H1 (cell line): ENCODE measurements around the gene PRDX2. TPM values are rescaled to one million over a fixed set of nuclear protein-coding genes. Genes with fewer than 3 reads are reported as not detected.

Experiments
- CTCF ChIA-PET: fragments of 300-600 bp; sonication (Branson Sonifier 250); formaldehyde crosslinking; loops from one replicate; lab custom pipeline; 2021; ENCODE audit not compliant: partially characterized antibody; lab: Charles Lee
- POLR2A ChIA-PET: fragments of 300-600 bp; sonication (Branson Sonifier 250); formaldehyde crosslinking; loops from one replicate; lab custom pipeline; 2021; ENCODE audit warnings: inconsistent platforms; ENCODE audit not compliant: partially characterized antibody; lab: Charles Lee
- DNase-seq, 2 experiments: peaks; one replicate each; pipeline versions ENCODE4 v3.0.0 to v3.0.0-alpha.2; 2010 to 2022; ENCODE audit warnings: low spot score in 2 of 2, low read depth in 1 of 2, mixed read lengths in 1 of 2
- FAIRE-seq: peaks from 2 replicates; lab custom pipeline; 2011; peaks lifted over from hg19 to GRCh38; lab: Jason Lieb, UNC
- H2AFZ ChIP-seq: 2 replicates; pipeline ENCODE4 v1.8.1; 2012; ENCODE audit warnings: low read length, inconsistent platforms
- H2AK5ac ChIP-seq: 2 replicates; pipeline ENCODE4 v1.6.1; 2013; ENCODE audit warnings: low read depth, low read length
- H2BK120ac ChIP-seq: replicated peaks from 2 replicates; pipeline ENCODE3; 2013; ENCODE audit warnings: low read depth, low read length, inconsistent platforms
- H2BK12ac ChIP-seq: 2 replicates; pipeline ENCODE4 v1.6.1; 2013; ENCODE audit warnings: low read depth, low read length
- H2BK15ac ChIP-seq: 2 replicates; pipeline ENCODE4 v1.6.1; 2013; ENCODE audit warnings: low read length
- H2BK20ac ChIP-seq: 2 replicates; pipeline ENCODE4 v1.6.1; 2013; ENCODE audit warnings: low read length
- H2BK5ac ChIP-seq: 2 replicates; pipeline ENCODE4 v1.6.1; 2013; ENCODE audit warnings: low read depth, low read length
- H3K14ac ChIP-seq: 2 replicates; pipeline ENCODE4 v1.6.1; 2013; ENCODE audit warnings: inconsistent platforms; ENCODE audit not compliant: insufficient read length
- H3K18ac ChIP-seq: 2 replicates; pipeline ENCODE4 v1.6.1; 2013; ENCODE audit warnings: low read length; ENCODE audit errors: extremely low read depth
- H3K23ac ChIP-seq: 2 replicates; pipeline ENCODE4 v1.6.1; 2013; ENCODE audit warnings: inconsistent platforms; ENCODE audit not compliant: insufficient read length
- H3K23me2 ChIP-seq: 2 replicates; pipeline ENCODE4 v1.6.1; 2013; ENCODE audit warnings: low read depth, low read length
- H3K27ac ChIP-seq: 2 replicates; pipeline ENCODE4 v1.6.1; 2011; ENCODE audit warnings: low read depth, low read length, inconsistent platforms
- H3K27me3 ChIP-seq, 4 experiments: replicated peaks in 1 of 4; 1 replicate in 1 of 4; 2 replicates in 3 of 4; pipeline versions ENCODE4 v1.6.1 to v1.8.1; 2011 to 2013; ENCODE audit warnings: low read length in 3 of 4, mild to moderate bottlenecking in 3 of 4, inconsistent platforms in 2 of 4, mixed read lengths in 2 of 4, moderate library complexity in 1 of 4; ENCODE audit not compliant: control insufficient read depth in 3 of 4, insufficient read depth in 3 of 4; ENCODE audit errors: extremely low read depth in 1 of 4
- H3K36me3 ChIP-seq, 4 experiments: 2 replicates each; pipeline versions ENCODE4 v1.6.1 to v1.8.1; 2011 to 2013; ENCODE audit warnings: mild to moderate bottlenecking in 4 of 4, low read length in 3 of 4, moderate library complexity in 2 of 4, control low read depth in 1 of 4, inconsistent platforms in 1 of 4; ENCODE audit not compliant: insufficient read depth in 4 of 4, control insufficient read depth in 2 of 4
- H3K4ac ChIP-seq: replicated peaks from 2 replicates; pipeline ENCODE3; 2013; ENCODE audit warnings: low read length, low read depth, mixed read lengths, inconsistent platforms; ENCODE audit not compliant: insufficient read length
- H3K4me1 ChIP-seq, 4 experiments: replicated peaks in 1 of 4; 1 replicate in 1 of 4; 2 replicates in 3 of 4; pipeline versions ENCODE4 v1.6.1 to v1.8.1; 2011 to 2013; ENCODE audit warnings: low read length in 3 of 4, inconsistent platforms in 2 of 4, mixed read lengths in 1 of 4; ENCODE audit not compliant: insufficient read depth in 4 of 4, control insufficient read depth in 3 of 4
- H3K4me2 ChIP-seq, 2 experiments: 2 replicates each; pipeline versions ENCODE4 v1.6.1 to v1.8.1; 2011 to 2013; ENCODE audit warnings: low read depth in 2 of 2, low read length in 2 of 2, control low read depth in 1 of 2, inconsistent platforms in 1 of 2, mild to moderate bottlenecking in 1 of 2; ENCODE audit not compliant: insufficient read depth in 1 of 2
- H3K4me3 ChIP-seq, 4 experiments: fragments of 200-600, 300-600 bp in 1 of 4; sonication (generic), shearing (Covaris generic), sonication (Bioruptor Twin) in 1 of 4; 2 replicates each; pipeline versions ENCODE4 v1.5.1 to v1.8.1; 2011 to 2016; ENCODE audit warnings: low read length in 4 of 4, low read depth in 3 of 4, control low read depth in 2 of 4, inconsistent platforms in 2 of 4, mild to moderate bottlenecking in 2 of 4, mixed read lengths in 1 of 4, moderate library complexity in 1 of 4; ENCODE audit not compliant: insufficient read depth in 2 of 4; ENCODE audit errors: extremely low read depth in 1 of 4
- H3K56ac ChIP-seq: replicated peaks from 2 replicates; pipeline ENCODE3; 2013; ENCODE audit warnings: low read depth, mild to moderate bottlenecking, mixed read lengths, low read length, inconsistent platforms; ENCODE audit not compliant: insufficient read length
- H3K79me1 ChIP-seq: 2 replicates; pipeline ENCODE4 v1.6.1; 2013; ENCODE audit warnings: low read depth, low read length, control low read depth
- H3K79me2 ChIP-seq, 2 experiments: 2 replicates each; pipeline versions ENCODE4 v1.6.1 to v1.8.1; 2012 to 2013; ENCODE audit warnings: low read length in 2 of 2, mild to moderate bottlenecking in 2 of 2, inconsistent platforms in 1 of 2; ENCODE audit not compliant: insufficient read depth in 2 of 2, control insufficient read depth in 1 of 2
- H3K9ac ChIP-seq, 4 experiments: replicated peaks in 1 of 4; 1 replicate in 1 of 4; 2 replicates in 3 of 4; pipeline versions ENCODE4 v1.6.1 to v1.8.1; 2011 to 2013; ENCODE audit warnings: low read depth in 3 of 4, low read length in 3 of 4, control low read depth in 2 of 4, mild to moderate bottlenecking in 2 of 4, moderate library complexity in 2 of 4, inconsistent platforms in 1 of 4; ENCODE audit errors: extremely low read depth in 1 of 4
- H3K9me3 ChIP-seq, 2 experiments: 2 replicates each; pipeline versions ENCODE4 v1.6.1 to v1.8.1; 2012 to 2013; ENCODE audit warnings: mild to moderate bottlenecking in 2 of 2, moderate library complexity in 2 of 2, control low read depth in 1 of 2, inconsistent platforms in 1 of 2, low read depth in 1 of 2, low read length in 1 of 2, mixed read lengths in 1 of 2; ENCODE audit not compliant: insufficient read depth in 2 of 2
- H4K20me1 ChIP-seq, 2 experiments: replicated peaks in 1 of 2; 2 replicates each; pipeline versions ENCODE3 to v1.8.1; 2011 to 2013; ENCODE audit warnings: inconsistent platforms in 2 of 2, low read length in 2 of 2, mild to moderate bottlenecking in 1 of 2; ENCODE audit not compliant: insufficient read depth in 2 of 2, control insufficient read depth in 1 of 2
- H4K5ac ChIP-seq: 2 replicates; pipeline ENCODE4 v1.6.1; 2013; ENCODE audit warnings: low read length, low read depth, mixed read lengths, inconsistent platforms; ENCODE audit not compliant: insufficient read length
- H4K8ac ChIP-seq: 2 replicates; pipeline ENCODE4 v1.8.0; 2013; ENCODE audit warnings: mild to moderate bottlenecking, moderate library complexity, low read length, inconsistent platforms; ENCODE audit not compliant: insufficient read depth; ENCODE audit errors: extremely low read depth
- H4K91ac ChIP-seq: replicated peaks from 2 replicates; pipeline ENCODE3; 2013; ENCODE audit warnings: low read length, mixed read lengths, inconsistent platforms; ENCODE audit not compliant: insufficient read length
- ASH2L ChIP-seq: fragments of 200-600, 300-600 bp; sonication (generic); IDR thresholded peaks from one replicate; pipeline ENCODE4 v1.7.1; 2017; ENCODE audit warnings: low read length
- ATF3 ChIP-seq: IDR thresholded peaks from 2 replicates; pipeline ENCODE4 v1.6.1; 2011; ENCODE audit warnings: low read depth, mild to moderate bottlenecking, low read length; ENCODE audit not compliant: insufficient read depth
- CEBPB ChIP-seq: IDR thresholded peaks from 2 replicates; pipeline ENCODE4 v1.6.1; 2012; ENCODE audit warnings: low read depth, low read length
- E2F6 ChIP-seq: IDR thresholded peaks from 2 replicates; pipeline ENCODE4 v1.6.1; 2012; ENCODE audit warnings: inconsistent platforms
- HDAC2 ChIP-seq, 2 experiments: fragments of 300-600 bp in 1 of 2; sonication (generic) in 1 of 2; IDR thresholded peaks; 2 replicates each; pipeline ENCODE4 v1.6.1; 2011 to 2012; ENCODE audit warnings: low read depth in 2 of 2, low read length in 2 of 2, mild to moderate bottlenecking in 2 of 2, moderate library complexity in 2 of 2, borderline replicate concordance in 1 of 2, inconsistent platforms in 1 of 2
- HDAC6 ChIP-seq: IDR thresholded peaks from one replicate; pipeline ENCODE4 v1.7.1; 2012; ENCODE audit warnings: low read depth, mild to moderate bottlenecking, inconsistent platforms, low read length, moderate library complexity
- KDM1A ChIP-seq: fragments of 200-600, 300-600 bp; sonication (generic); IDR thresholded peaks from 2 replicates; pipeline ENCODE4 v1.7.1; 2016; ENCODE audit warnings: mild to moderate bottlenecking, low read length, borderline replicate concordance
- POLR2AphosphoS5 ChIP-seq: IDR thresholded peaks from 2 replicates; pipeline ENCODE4 v1.6.1; 2011; ENCODE audit warnings: low read depth, low read length
- POU5F1 ChIP-seq: IDR thresholded peaks from 2 replicates; pipeline ENCODE4 v1.6.1; 2011; ENCODE audit warnings: low read depth, mild to moderate bottlenecking, low read length, moderate library complexity
- TBP ChIP-seq: IDR thresholded peaks from 2 replicates; pipeline ENCODE4 v1.6.1; 2011; ENCODE audit warnings: low read depth, low read length, improper control_type of control experiment
- TCF12 ChIP-seq: IDR thresholded peaks from 2 replicates; pipeline ENCODE4 v1.6.1; 2011; ENCODE audit warnings: low read depth, mild to moderate bottlenecking, low read length
- YY1 ChIP-seq: IDR thresholded peaks from 2 replicates; pipeline ENCODE4 v1.6.1; 2011; ENCODE audit warnings: low read depth, mild to moderate bottlenecking, low read length
- WGBS, 2 experiments: shearing (Covaris generic) in 1 of 2; methylation state at CpG; one replicate each; pipeline versions ENCODE4 v1.1.6 to v1.1.7; 2013 to 2015; ENCODE audit warnings: low lambda C conversion rate in 2 of 2, mixed read lengths in 2 of 2, inconsistent platforms in 1 of 2, low coverage in 1 of 2, missing lambda C conversion rate in 1 of 2; ENCODE audit not compliant: insufficient replicate concordance in 2 of 2, insufficient coverage in 1 of 2, insufficient read length in 1 of 2; ENCODE audit errors: extremely low coverage in 1 of 2, missing lambda C conversion rate in 1 of 2; 5-methylcytosine and 5-hydroxymethylcytosine counted together
- polyA plus RNA-seq, 7 experiments: library from polyadenylated mRNA; depleted of rRNA in 3 of 7; stranded (reverse) in 5 of 7; unstranded in 2 of 7; fragments of >200 nt in 5 of 7; fragments of 200-250 nt in 2 of 7; gene quantifications; 1 replicate in 5 of 7; 2 replicates in 1 of 7; 4 replicates in 1 of 7; pipeline versions ENCODE4 v1.2.1 to v1.2.3, GENCODE V29; 2011 to 2013; ENCODE audit warnings: missing spikeins in 2 of 7, mixed read lengths in 2 of 7
- total RNA-seq: library from RNA; stranded (reverse); fragmentation: NEBNext Ultra II Directional; extraction: Animal tissue kit (Norgen Biotek cat#: 25700); gene quantifications from 2 replicates; pipeline ENCODE4 v1.2.1, GENCODE V29; 2021

Gene PRDX2
- total and polyA plus RNA-seq, 2 of the 8 experiments (the other 6 are each of a cell fraction or from before 2014, with no cell fraction given), result 380 to 748 TPM

DNA sequence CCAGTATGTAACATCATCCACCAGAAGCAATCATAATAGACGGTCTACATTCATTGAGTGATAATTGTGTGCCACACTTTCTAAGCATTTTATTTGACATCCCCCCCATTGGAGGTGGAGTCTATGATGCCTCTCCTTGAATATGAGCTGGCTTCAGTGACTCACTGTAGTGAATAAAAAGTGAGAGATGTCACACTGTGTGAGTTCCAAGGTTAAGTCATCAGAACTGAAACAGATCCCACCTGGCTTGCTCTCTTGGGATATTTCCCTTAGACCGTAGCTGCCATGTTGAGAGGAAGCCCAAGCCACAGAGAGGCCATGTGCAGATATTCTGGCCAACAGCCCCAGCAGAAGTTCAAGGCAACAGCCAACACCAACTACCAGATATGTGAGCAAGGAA lies 20.2 kb upstream of the PRDX2 start:
- Histone ChIP-seq H4K8ac (no peak overlapping the region), H3K4me3 (no peak overlapping the region), H2BK5ac (no peak overlapping the region), H3K56ac (no peak overlapping the region), H3K18ac (no peak overlapping the region), H3K4me1 (no peaks in the 10 kb centered on the region; a peak in 1 of 7 replicates), H2BK20ac (no peak overlapping the region), H3K9ac (no peak overlapping the region), H2AFZ (no peak overlapping the region), H3K36me3 (no peaks in the 10 kb centered on the region; a peak in 1 of 8 replicates), H2BK15ac (no peak overlapping the region), H3K23me2 (peaks cover 2% of the 10 kb centered on the region; the same call in 1 of the 2 replicates), H2BK12ac (no peak overlapping the region), H3K9me3 (no peaks in the 10 kb centered on the region), H3K79me1 (no peaks in the 10 kb centered on the region), H3K4me2 (no peak overlapping the region), H4K5ac (no peak overlapping the region), H4K91ac (no peak overlapping the region), H3K23ac (no peak overlapping the region), H2AK5ac (no peak overlapping the region), H4K20me1 (no peaks in the 10 kb centered on the region), H3K27ac (no peak overlapping the region), H3K4ac (no peak overlapping the region), H3K27me3 (no peaks in the 10 kb centered on the region), H3K14ac (no peak overlapping the region), H2BK120ac (no peak overlapping the region), H3K79me2 (no peaks in the 10 kb centered on the region)
- POLR2A ChIA-PET, result interaction anchor here (0.6 to 1.2 kb wide), 2 partner anchors 9 to 13 kb away, joined by 3 to 5 read pairs; partner anchors contain the start of gene RTBDN
- FAIRE-seq (no peak), DNase-seq (no peak)
- CTCF ChIA-PET, result interaction anchor here (1.0 kb wide), 1 partner anchor 25 kb away, joined by 3 read pairs; no protein-coding TSS in a partner anchor
- 89% methylated on average over 2 of the region's 2 CpGs; no CpG with 5 or more reads in 1 of the 2 experiments for WGBS, 2 experiments
- TF ChIP-seq CEBPB (no peak), E2F6 (no peak), POLR2AphosphoS5 (no peak), TBP (no peak), KDM1A (no peak), HDAC2 (IDR thresholded peaks at IDR 0.05; ENCODE audit: borderline replicate concordance in 1 of 2, low read depth in 2 of 2, low read length in 2 of 2) (no peak), HDAC6 (no peak), TCF12 (no peak), YY1 (no peak), ASH2L (no peak), POU5F1 (no peak), ATF3 (no peak)
